ENCODE measurements around the gene ERP44.
"Not testable (repeated sequence)": the region's sequence is repeated elsewhere in the genome, so short reads cannot be mapped to it uniquely, and the experiment has no call there.

The ERP44 gene

GRCh38 chr9:100099722-100100042, 882 bp upstream of the ERP44 start:
- DNase-seq: no peak

- peak in 1 of 2 experiments; percentile 40 for DNase-seq
Measured at GRCh38 chr9:100098046-100098886, 534 bp downstream of the ERP44 start.

GRCh38 chr9:100096378-100096916, 2.4 kb downstream of the ERP44 start:
- no peak for DNase-seq

GRCh38 chr9:100094411-100094810, 4.4 kb downstream of the ERP44 start:
- DNase-seq: not testable (repeated sequence)

- no peak for DNase-seq
Measured at GRCh38 chr9:100092066-100092465, 6.7 kb downstream of the ERP44 start.

- no peak for DNase-seq
Measured at GRCh38 chr9:100091650-100092049, 7.2 kb downstream of the ERP44 start.

- no peak for DNase-seq
Measured at GRCh38 chr9:100090880-100091279, 7.9 kb downstream of the ERP44 start.

- peak in 1 of 2 experiments; percentile 35 for DNase-seq
Measured at GRCh38 chr9:100088202-100088601, 10.6 kb downstream of the ERP44 start.

- no peak for DNase-seq
Measured at GRCh38 chr9:100087218-100087617, 11.6 kb downstream of the ERP44 start.

- no peak for DNase-seq
Measured at GRCh38 chr9:100086097-100086635, 12.6 kb downstream of the ERP44 start.

GRCh38 chr9:100084734-100085133, 14.1 kb downstream of the ERP44 start:
- no peak for DNase-seq

GRCh38 chr9:100084128-100084453, 14.7 kb downstream of the ERP44 start:
- DNase-seq: no peak

GRCh38 chr9:100083448-100084127, 15.2 kb downstream of the ERP44 start:
- no peak for DNase-seq

GRCh38 chr9:100082782-100083181, 16.0 kb downstream of the ERP44 start:
- no peak for DNase-seq

GRCh38 chr9:100076256-100076655, 22.5 kb downstream of the ERP44 start:
- not testable (repeated sequence) for DNase-seq

GRCh38 chr9:100074989-100075388, 23.8 kb downstream of the ERP44 start:
- no peak for DNase-seq

- DNase-seq: no peak
Measured at GRCh38 chr9:100074093-100074492, 24.7 kb downstream of the ERP44 start.

GRCh38 chr9:100072805-100073204, 26.0 kb downstream of the ERP44 start:
- no peak for DNase-seq

GRCh38 chr9:100071271-100071670, 27.5 kb downstream of the ERP44 start:
- DNase-seq: no peak

- DNase-seq: no peak
Measured at GRCh38 chr9:100070104-100071041, 28.4 kb downstream of the ERP44 start.

- DNase-seq: not testable (repeated sequence)
Measured at GRCh38 chr9:100069068-100069467, 29.7 kb downstream of the ERP44 start.

GRCh38 chr9:100067990-100068389, 30.8 kb downstream of the ERP44 start:
- not testable (repeated sequence) for DNase-seq

- no peak for DNase-seq
Measured at GRCh38 chr9:100066539-100066938, 32.3 kb downstream of the ERP44 start.
